Hepatocyte (in vitro differentiated cells): ENCODE measurements around the gene ARCN1. TPM values are rescaled to one million over a fixed set of nuclear protein-coding genes. Genes with fewer than 3 reads are reported as not detected.

ENCODE experiments used
- DNase-seq: peaks from one replicate; pipeline ENCODE4 v3.0.0-alpha.2; 2016; ENCODE audit warnings: low spot score
- H2AFZ ChIP-seq: fragments of 200-600 bp; sonication (generic); 2 replicates; pipeline ENCODE4 v1.6.0; 2016; ENCODE audit warnings: antibody characterized with exemption, mild to moderate bottlenecking
- H3K27ac ChIP-seq: fragments of 200-600 bp; sonication (generic); 2 replicates; pipeline ENCODE4 v1.5.1; 2016; ENCODE audit warnings: mild to moderate bottlenecking
- H3K27me3 ChIP-seq: fragments of 200-600 bp; sonication (generic); 2 replicates; pipeline ENCODE4 v1.6.1; 2016
- H3K36me3 ChIP-seq: fragments of 200-600 bp; sonication (generic); replicated peaks from 2 replicates; pipeline ENCODE4 v1.5.1; 2016; ENCODE audit warnings: low read depth; ENCODE audit not compliant: insufficient read depth
- H3K4me1 ChIP-seq: fragments of 200-600 bp; sonication (generic); 2 replicates; pipeline ENCODE4 v1.5.1; 2016; ENCODE audit warnings: mild to moderate bottlenecking, moderate library complexity; ENCODE audit not compliant: insufficient read depth
- H3K4me2 ChIP-seq: fragments of 200-600 bp; sonication (generic); 2 replicates; pipeline ENCODE4 v1.6.0; 2016
- H3K4me3 ChIP-seq: fragments of 200-600 bp; sonication (generic); 2 replicates; pipeline ENCODE4 v1.5.1; 2016; ENCODE audit warnings: mild to moderate bottlenecking
- H3K79me2 ChIP-seq: fragments of 200-600 bp; sonication (generic); 2 replicates; pipeline ENCODE4 v1.6.0; 2017; ENCODE audit warnings: mild to moderate bottlenecking
- H3K9me2 ChIP-seq: fragments of 200-600 bp; sonication (generic); replicated peaks from 2 replicates; pipeline ENCODE4 v1.6.0; 2017; ENCODE audit warnings: mild to moderate bottlenecking; ENCODE audit not compliant: insufficient read depth
- H3K9me3 ChIP-seq: fragments of 200-600 bp; sonication (generic); 2 replicates; pipeline ENCODE4 v1.5.1; 2016; ENCODE audit warnings: low read depth, mild to moderate bottlenecking
- H4K20me1 ChIP-seq: fragments of 200-600 bp; sonication (generic); 2 replicates; pipeline ENCODE4 v1.6.0; 2016; ENCODE audit warnings: mild to moderate bottlenecking; ENCODE audit not compliant: insufficient read depth, poor library complexity, severe bottlenecking
- EZH2 ChIP-seq: fragments of 200-600 bp; sonication (generic); IDR thresholded peaks from 2 replicates; pipeline ENCODE4 v1.6.1; 2016; ENCODE audit warnings: antibody characterized with exemption, mild to moderate bottlenecking, borderline replicate concordance
- EZH2phosphoT487 ChIP-seq: fragments of 200-600 bp; sonication (generic); IDR thresholded peaks from one replicate; pipeline ENCODE4 v1.6.1; 2018; ENCODE audit warnings: antibody characterized with exemption, mild to moderate bottlenecking, low read depth, moderate library complexity; ENCODE audit not compliant: unreplicated experiment, severe bottlenecking
- WGBS: methylation state at CpG from one replicate; pipeline ENCODE4 v1.1.6; 2016; ENCODE audit warnings: low lambda C conversion rate; ENCODE audit errors: missing lambda C conversion rate; 5-methylcytosine and 5-hydroxymethylcytosine counted together
- polyA plus RNA-seq: library from polyadenylated mRNA; unstranded; fragments of >200 nt; fragmentation: Nextera tagmentation; extraction: Ambion mirVana; gene quantifications from 2 replicates; pipeline ENCODE4 v1.2.1, GENCODE V29; 2016
- total RNA-seq: library from RNA; depleted of rRNA; stranded (reverse); fragments of >200 nt; gene quantifications from 2 replicates; pipeline ENCODE4 v1.2.3, GENCODE V29; 2014
- TF ChIP-seq, protein P1 (sequence below): fragments of 200-600 bp; sonication (generic); IDR thresholded peaks from 2 replicates; pipeline ENCODE4 v1.5.1; 2016; ENCODE audit warnings: antibody characterized with exemption, mild to moderate bottlenecking; ENCODE audit not compliant: poor library complexity

Gene ARCN1
- total and polyA plus RNA-seq, 2 experiments from 2014 or later = 166 to 190 TPM

DNA sequence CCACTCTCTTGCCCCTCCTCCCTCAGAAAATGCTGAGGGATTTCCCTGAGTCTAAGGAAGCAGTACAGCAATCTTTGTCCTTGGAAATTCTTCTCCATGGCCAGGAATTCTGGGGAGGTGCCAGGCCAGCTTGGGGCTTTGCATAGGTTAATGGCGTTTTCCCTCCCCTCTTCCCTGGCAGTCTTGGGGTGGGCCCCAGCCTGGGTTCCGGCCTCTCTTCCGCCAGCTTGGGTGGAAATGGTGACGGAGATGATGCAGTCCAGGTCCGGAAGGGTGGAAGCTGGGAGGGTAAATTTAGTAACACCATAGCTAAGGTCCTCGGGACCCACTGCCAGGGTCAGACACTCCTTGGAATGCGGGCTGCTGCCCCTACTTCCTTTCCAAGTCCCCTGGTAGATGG lies 40.2 kb downstream of the ARCN1 start:
- peaks cover 61% of the 10 kb centered on the region for H3K4me1 ChIP-seq
- H2AFZ ChIP-seq = no peak overlapping the region
- no peak for TF ChIP-seq EZH2
- peak overlapping the region; percentile 39 for H3K4me2 ChIP-seq
- H3K36me3 ChIP-seq = no peaks in the 10 kb centered on the region
- H3K27ac ChIP-seq = peak overlapping the region; percentile 2
- no peak for DNase-seq
- H3K27me3 ChIP-seq = peaks cover 23% of the 10 kb centered on the region
- 69% methylated on average over 7 of the region's 7 CpGs for WGBS
- no peaks in the 10 kb centered on the region for H3K9me3 ChIP-seq
- H3K9me2 ChIP-seq = no peaks in the 10 kb centered on the region
- H3K79me2 ChIP-seq = peaks cover 3% of the 10 kb centered on the region
- H4K20me1 ChIP-seq = no peaks in the 10 kb centered on the region
- no peak overlapping the region for H3K4me3 ChIP-seq

GRCh38 chr11:118614511-118614910 lies 42.3 kb downstream of the ARCN1 start:
- H3K36me3 ChIP-seq = no peaks in the 10 kb centered on the region
- WGBS = 79% methylated on average over 7 of the region's 7 CpGs
- H2AFZ ChIP-seq = no peak overlapping the region
- no peaks in the 10 kb centered on the region for H3K9me2 ChIP-seq
- no peak overlapping the region for H3K4me2 ChIP-seq
- H3K27me3 ChIP-seq = peaks cover 13% of the 10 kb centered on the region
- no peaks in the 10 kb centered on the region for H3K9me3 ChIP-seq
- H4K20me1 ChIP-seq = no peaks in the 10 kb centered on the region
- TF ChIP-seq EZH2phosphoT487 = no peak
- TF ChIP-seq, protein P1, sequence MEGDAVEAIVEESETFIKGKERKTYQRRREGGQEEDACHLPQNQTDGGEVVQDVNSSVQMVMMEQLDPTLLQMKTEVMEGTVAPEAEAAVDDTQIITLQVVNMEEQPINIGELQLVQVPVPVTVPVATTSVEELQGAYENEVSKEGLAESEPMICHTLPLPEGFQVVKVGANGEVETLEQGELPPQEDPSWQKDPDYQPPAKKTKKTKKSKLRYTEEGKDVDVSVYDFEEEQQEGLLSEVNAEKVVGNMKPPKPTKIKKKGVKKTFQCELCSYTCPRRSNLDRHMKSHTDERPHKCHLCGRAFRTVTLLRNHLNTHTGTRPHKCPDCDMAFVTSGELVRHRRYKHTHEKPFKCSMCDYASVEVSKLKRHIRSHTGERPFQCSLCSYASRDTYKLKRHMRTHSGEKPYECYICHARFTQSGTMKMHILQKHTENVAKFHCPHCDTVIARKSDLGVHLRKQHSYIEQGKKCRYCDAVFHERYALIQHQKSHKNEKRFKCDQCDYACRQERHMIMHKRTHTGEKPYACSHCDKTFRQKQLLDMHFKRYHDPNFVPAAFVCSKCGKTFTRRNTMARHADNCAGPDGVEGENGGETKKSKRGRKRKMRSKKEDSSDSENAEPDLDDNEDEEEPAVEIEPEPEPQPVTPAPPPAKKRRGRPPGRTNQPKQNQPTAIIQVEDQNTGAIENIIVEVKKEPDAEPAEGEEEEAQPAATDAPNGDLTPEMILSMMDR = no peak
- no peak for TF ChIP-seq EZH2
- H3K4me1 ChIP-seq = peaks cover 66% of the 10 kb centered on the region
- H3K79me2 ChIP-seq = no peaks in the 10 kb centered on the region
- no peak for DNase-seq
- no peak overlapping the region for H3K27ac ChIP-seq
- H3K4me3 ChIP-seq = no peak overlapping the region

- Histone ChIP-seq H3K4me1 (peaks cover 66% of the 10 kb centered on the region), H3K27ac (peak overlapping the region; percentile 20)
- DNase-seq = no peak
Measured at GRCh38 chr11:118615282-118615975, 43.2 kb downstream of the ARCN1 start.

DNA sequence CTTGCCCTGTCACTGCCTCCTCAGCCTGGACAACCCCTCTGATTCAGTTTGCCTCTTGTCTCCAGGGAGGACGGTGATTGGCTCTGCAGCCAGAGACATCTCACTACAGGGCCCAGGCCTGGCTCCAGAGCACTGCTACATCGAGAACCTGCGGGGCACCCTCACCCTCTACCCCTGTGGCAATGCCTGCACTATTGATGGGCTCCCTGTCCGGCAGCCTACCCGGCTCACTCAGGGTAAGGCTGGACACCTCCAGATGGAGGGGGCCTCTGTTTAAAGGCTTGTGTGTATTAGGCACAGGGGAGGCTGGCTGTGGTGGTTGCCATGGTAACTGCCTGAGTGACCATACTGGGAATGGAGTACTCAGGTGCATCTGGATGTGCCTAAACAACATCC lies 43.8 kb downstream of the ARCN1 start:
- peak overlapping the region; percentile 20 for H3K27ac ChIP-seq
- DNase-seq = no peak
- H3K36me3 ChIP-seq = no peaks in the 10 kb centered on the region
- no peak overlapping the region for H3K4me2 ChIP-seq
- WGBS = 78% methylated on average over 5 of the region's 5 CpGs
- H4K20me1 ChIP-seq = no peaks in the 10 kb centered on the region
- H3K79me2 ChIP-seq = peaks cover 7% of the 10 kb centered on the region
- H3K9me3 ChIP-seq = no peaks in the 10 kb centered on the region
- H3K4me1 ChIP-seq = peaks cover 67% of the 10 kb centered on the region
- H3K27me3 ChIP-seq = no peaks in the 10 kb centered on the region
- no peaks in the 10 kb centered on the region for H3K9me2 ChIP-seq
- no peak overlapping the region for H3K4me3 ChIP-seq
- no peak overlapping the region for H2AFZ ChIP-seq
- TF ChIP-seq, protein P1 = no peak
- TF ChIP-seq EZH2phosphoT487 (no peak), EZH2 (no peak)

More at GRCh38 chr11:118615282-118615975, 43.2 kb downstream of the ARCN1 start:
- Histone ChIP-seq H3K4me3 (no peak overlapping the region), H2AFZ (no peak overlapping the region), H3K79me2 (peaks cover 2% of the 10 kb centered on the region), H4K20me1 (no peaks in the 10 kb centered on the region), H3K9me2 (no peaks in the 10 kb centered on the region), H3K9me3 (no peaks in the 10 kb centered on the region), H3K36me3 (no peaks in the 10 kb centered on the region), H3K27me3 (peaks cover 4% of the 10 kb centered on the region), H3K4me2 (peak overlapping the region; percentile 29)
- WGBS = 59% methylated on average over 6 of the region's 6 CpGs
- no peak for TF ChIP-seq EZH2phosphoT487
